SK-N-SH (cell line): ENCODE results near the gene RAPGEF6. TPM values are rescaled to one million over a fixed set of nuclear protein-coding genes. Genes with fewer than 3 reads are reported as not detected.

Experiments
- CTCF ChIA-PET: fragments of 300-600, 350-600 bp; formaldehyde crosslinking; extraction: SDS; loops from one replicate; lab custom pipeline; 2021; lab: Yijun Ruan, JAX
- POLR2A ChIA-PET: fragments of 350-600 bp; sonication (Branson Sonifier 250); formaldehyde crosslinking; extraction: SDS; loops from one replicate; lab custom pipeline; 2020; ENCODE audit warnings: antibody characterized with exemption, inconsistent platforms; lab: Yijun Ruan, JAX
- DNase-seq: peaks from one replicate; pipeline ENCODE4 v3.0.0; 2012
- H2AFZ ChIP-seq: fragments of 200-600 bp; sonication (generic); 2 replicates; pipeline ENCODE4 v1.8.1; 2016; ENCODE audit warnings: antibody characterized with exemption, mild to moderate bottlenecking, low read depth
- H3F3A ChIP-seq: fragments of 200-600 bp; sonication (generic); replicated peaks from 2 replicates; pipeline ENCODE3; 2016; ENCODE audit warnings: antibody characterized with exemption, mild to moderate bottlenecking; ENCODE audit not compliant: insufficient read depth
- H3K27ac ChIP-seq, 2 experiments: fragments of 200-500 bp in 1 of 2; fragments of 200-600 bp in 1 of 2; sonication (Bioruptor generic) in 1 of 2; sonication (generic), shearing (Covaris generic) in 1 of 2; 2 replicates each; pipeline versions ENCODE4 v1.5.1 to v1.6.1; 2014 to 2016; ENCODE audit warnings: low read depth in 2 of 2, inconsistent platforms in 1 of 2, low read length in 1 of 2, mild to moderate bottlenecking in 1 of 2, mixed read lengths in 1 of 2
- H3K27me3 ChIP-seq: fragments of 200-600 bp; sonication (generic), shearing (Covaris generic); 2 replicates; pipeline ENCODE4 v1.6.1; 2016; ENCODE audit warnings: mixed run types; ENCODE audit not compliant: insufficient read depth
- H3K36me3 ChIP-seq, 2 experiments: fragments of 200-500 bp in 1 of 2; fragments of 200-600 bp in 1 of 2; sonication (Bioruptor generic) in 1 of 2; sonication (generic) in 1 of 2; replicated peaks in 1 of 2; 2 replicates each; pipeline versions ENCODE3 to v1.5.1; 2014 to 2016; ENCODE audit warnings: low read length in 1 of 2, mild to moderate bottlenecking in 1 of 2; ENCODE audit not compliant: insufficient read depth in 2 of 2, control insufficient read depth in 1 of 2
- H3K4me1 ChIP-seq, 2 experiments: fragments of 200-500 bp in 1 of 2; fragments of 200-600 bp in 1 of 2; sonication (Bioruptor generic) in 1 of 2; sonication (generic), shearing (Covaris generic) in 1 of 2; 2 replicates each; pipeline versions ENCODE4 v1.5.1 to v1.6.1; 2014 to 2016; ENCODE audit warnings: low read depth in 1 of 2, low read length in 1 of 2, mixed run types in 1 of 2; ENCODE audit not compliant: insufficient read depth in 2 of 2, control insufficient read depth in 1 of 2
- H3K4me2 ChIP-seq: fragments of 200-600 bp; sonication (generic), shearing (Covaris generic); 2 replicates; pipeline ENCODE4 v1.6.1; 2017; ENCODE audit warnings: mixed run types
- H3K4me3 ChIP-seq, 2 experiments: fragments of 200-500 bp in 1 of 2; fragments of 200-600 bp in 1 of 2; sonication (Bioruptor generic) in 1 of 2; sonication (generic), shearing (Covaris generic) in 1 of 2; 2 replicates each; pipeline versions ENCODE4 v1.5.1 to v1.8.1; 2014 to 2016; ENCODE audit warnings: low read depth in 2 of 2, inconsistent platforms in 1 of 2, low read length in 1 of 2, mild to moderate bottlenecking in 1 of 2, mixed read lengths in 1 of 2, moderate library complexity in 1 of 2
- H3K79me2 ChIP-seq: fragments of 200-600 bp; sonication (generic); 2 replicates; pipeline ENCODE4 v1.8.1; 2017; ENCODE audit warnings: mild to moderate bottlenecking; ENCODE audit not compliant: insufficient read depth
- H3K9ac ChIP-seq: fragments of 200-600 bp; sonication (generic); 2 replicates; pipeline ENCODE4 v1.6.1; 2017; ENCODE audit warnings: mixed run types
- H3K9me2 ChIP-seq: fragments of 200-600 bp; sonication (generic); 2 replicates; pipeline ENCODE4 v1.6.1; 2017; ENCODE audit warnings: mixed run types
- H3K9me3 ChIP-seq: fragments of 200-600 bp; sonication (generic); 2 replicates; pipeline ENCODE4 v1.6.1; 2017; ENCODE audit warnings: mixed run types, mild to moderate bottlenecking, moderate library complexity
- H4K20me1 ChIP-seq: fragments of 200-600 bp; sonication (generic); 2 replicates; pipeline ENCODE4 v1.6.1; 2017; ENCODE audit warnings: mild to moderate bottlenecking, mixed run types; ENCODE audit not compliant: insufficient read depth
- CHD2 ChIP-seq: fragments of 150-350 bp; IDR thresholded peaks from 2 replicates; pipeline ENCODE4 v1.6.1; 2018; ENCODE audit warnings: low read length; ENCODE audit not compliant: partially characterized antibody
- EP300 ChIP-seq, 2 experiments: IDR thresholded peaks; 2 replicates each; pipeline versions ENCODE4 v1.4.0 to v1.6.1; 2012; ENCODE audit warnings: borderline replicate concordance in 1 of 2, low read depth in 1 of 2, low read length in 1 of 2
- FOSL2 ChIP-seq: IDR thresholded peaks from 2 replicates; pipeline ENCODE4 v1.4.0; 2012; ENCODE audit warnings: low read depth, mild to moderate bottlenecking, moderate library complexity, borderline replicate concordance
- FOXJ3 ChIP-seq: sonication (generic); formaldehyde crosslinking; IDR thresholded peaks from 2 replicates; pipeline ENCODE4 v1.5.1; 2020; ENCODE audit warnings: mild to moderate bottlenecking, missing genetic modification reagents
- FOXM1 ChIP-seq: IDR thresholded peaks from 2 replicates; pipeline ENCODE4 v1.4.0; 2012; ENCODE audit warnings: low read depth, mild to moderate bottlenecking
- GABPA ChIP-seq: IDR thresholded peaks from 2 replicates; pipeline ENCODE4 v1.4.0; 2012; ENCODE audit warnings: low read depth, mild to moderate bottlenecking
- GATA2 ChIP-seq: sonication (generic); formaldehyde crosslinking; IDR thresholded peaks from 2 replicates; pipeline ENCODE4 v1.5.0; 2020; ENCODE audit warnings: mild to moderate bottlenecking, missing genetic modification reagents
- MAX ChIP-seq: IDR thresholded peaks from 2 replicates; pipeline ENCODE4 v1.4.0; 2012; ENCODE audit warnings: low read depth
- MEF2A ChIP-seq: IDR thresholded peaks from 2 replicates; pipeline ENCODE4 v1.4.0; 2012; ENCODE audit warnings: low read depth, borderline replicate concordance
- NFIC ChIP-seq: IDR thresholded peaks from 2 replicates; pipeline ENCODE4 v1.4.0; 2012; ENCODE audit warnings: borderline replicate concordance
- POLR2AphosphoS5 ChIP-seq: IDR thresholded peaks from 2 replicates; pipeline ENCODE4 v1.6.1; 2012; ENCODE audit warnings: low read depth, low read length
- RAD21 ChIP-seq: IDR thresholded peaks from 2 replicates; pipeline ENCODE4 v1.6.1; 2012; ENCODE audit warnings: mild to moderate bottlenecking, low read length
- REST ChIP-seq: IDR thresholded peaks from 2 replicates; pipeline ENCODE4 v1.6.1; 2012; ENCODE audit warnings: mild to moderate bottlenecking, low read depth, low read length, moderate library complexity
- RFX5 ChIP-seq: IDR thresholded peaks from 2 replicates; pipeline ENCODE4 v1.6.1; 2012; ENCODE audit warnings: mild to moderate bottlenecking, improper control_type of control experiment, low read length
- RXRA ChIP-seq: IDR thresholded peaks from 2 replicates; pipeline ENCODE4 v1.4.0; 2012; ENCODE audit warnings: low read depth, mild to moderate bottlenecking, borderline replicate concordance
- SIN3A ChIP-seq: IDR thresholded peaks from 2 replicates; pipeline ENCODE4 v1.6.1; 2012; ENCODE audit warnings: low read depth, mild to moderate bottlenecking, low read length, moderate library complexity, borderline replicate concordance
- TAF1 ChIP-seq: IDR thresholded peaks from 2 replicates; pipeline ENCODE4 v1.6.1; 2012; ENCODE audit warnings: low read depth, mild to moderate bottlenecking, low read length, moderate library complexity, borderline replicate concordance
- TCF12 ChIP-seq: IDR thresholded peaks from 2 replicates; pipeline ENCODE4 v1.4.0; 2012
- USF1 ChIP-seq: IDR thresholded peaks from 2 replicates; pipeline ENCODE4 v1.4.0; 2012; ENCODE audit warnings: low read depth, borderline replicate concordance
- ZBTB33 ChIP-seq: IDR thresholded peaks from 2 replicates; pipeline ENCODE4 v1.4.0; 2012; ENCODE audit warnings: low read depth, borderline replicate concordance
- WGBS: methylation state at CpG from one replicate; pipeline ENCODE4 v1.1.6; 2017; ENCODE audit warnings: low lambda C conversion rate; 5-methylcytosine and 5-hydroxymethylcytosine counted together
- polyA plus RNA-seq, 3 experiments: library from polyadenylated mRNA; depleted of rRNA; stranded (reverse); fragments of >200 nt; gene quantifications; 2 replicates each; pipeline ENCODE4 v1.2.3, GENCODE V29; 2012
- small RNA-seq, 7 experiments: library from RNA; depleted of rRNA; stranded (forward); fragments of <200 nt; gene quantifications; one replicate each; pipeline ENCODE3, GENCODE V24; 2012

RAPGEF6 gene
- polyA plus RNA-seq, 1 of the 3 experiments (the other 2 are of a cell fraction): 2.9 TPM

- Histone ChIP-seq H3K27me3 (no peaks in the 10 kb centered on the region), H3K4me3 (no peak overlapping the region), H3K9ac (no peak overlapping the region), H3K79me2 (peaks cover 50% of the 10 kb centered on the region), H3K4me2 (no peak overlapping the region), H3F3A (peaks cover 16% of the 10 kb centered on the region), H3K9me2 (no peaks in the 10 kb centered on the region), H3K9me3 (no peaks in the 10 kb centered on the region), H2AFZ (no peak overlapping the region), H3K4me1 (peaks cover 0 to 31% of the 10 kb centered on the region in 2 experiments), H4K20me1 (no peaks in the 10 kb centered on the region), H3K36me3 (peaks cover 0 to 9% of the 10 kb centered on the region in 2 experiments), H3K27ac (no peak overlapping the region)
- TF ChIP-seq GABPA (no peak), FOSL2 (no peak), MEF2A (no peak), FOXM1 (no peak), FOXJ3 (CRISPR knock-in tag) (no peak), NFIC (no peak), RAD21 (no peak), EP300 (IDR thresholded peaks at IDR 0.05; ENCODE audit: borderline replicate concordance in 1 of 2, low read depth in 1 of 2, low read length in 1 of 2) (no peak), TAF1 (no peak), CHD2 (no peak), ZBTB33 (no peak), TCF12 (no peak), RFX5 (no peak), POLR2AphosphoS5 (no peak), RXRA (no peak), SIN3A (no peak), REST (no peak), USF1 (no peak), MAX (no peak), GATA2 (CRISPR knock-in tag) (no peak)
- 98% methylated on average over 2 of the region's 2 CpGs for WGBS
- CTCF ChIA-PET: interaction anchor here (1.0 kb wide), 1 partner anchor 9 kb away, joined by 3 read pairs; no protein-coding TSS in a partner anchor
- DNase-seq: no peak
- POLR2A ChIA-PET: interaction anchor here (0.5 kb wide), 1 partner anchor 109 kb away, joined by 4 read pairs; no protein-coding TSS in a partner anchor
Observed at GRCh38 chr5:131375351-131375750, 259.7 kb downstream of the RAPGEF6 start.

Small RNAs within 50 kb of the gene (small RNA-seq; reads per million reads assigned to genes)
- gene RF02271: 0 reads per million in 7 experiments

Other genes starting within 250 kb of the RAPGEF6 start
- 2.4 and 3.7 TPM in 2 replicates for gene FNIP1, start 161.8 kb upstream of the RAPGEF6 start, polyA plus RNA-seq (2012; rRNA removed)